Middle frontal gyrus (tissue), 1 donor: ENCODE measurements around the gene RFX3.

Experiments
- DNase-seq: peaks from one replicate; pipeline ENCODE4 v3.0.0-alpha.2; 2015; ENCODE audit warnings: low spot score; ENCODE audit errors: extremely low spot score

The RFX3 gene

DNA sequence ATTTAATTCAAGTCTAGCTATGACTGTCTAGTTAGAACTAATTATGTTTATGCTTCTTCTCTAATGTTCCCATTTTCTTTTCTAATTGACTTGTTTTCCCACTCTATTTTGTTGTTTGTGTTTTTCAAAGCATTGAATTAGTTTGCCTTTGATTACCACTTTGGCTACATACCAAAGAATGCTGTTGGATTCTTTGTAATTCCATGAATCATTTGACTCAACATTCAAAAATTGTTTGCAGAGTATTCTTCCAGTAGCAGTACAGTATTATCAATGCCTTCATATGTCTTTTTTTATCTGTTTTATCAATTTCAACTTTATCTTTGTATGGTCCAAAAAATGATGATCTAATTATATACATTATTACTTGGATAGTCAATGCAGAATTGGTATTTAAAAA lies 288.7 kb downstream of the RFX3 start:
- no peak for DNase-seq

DNA sequence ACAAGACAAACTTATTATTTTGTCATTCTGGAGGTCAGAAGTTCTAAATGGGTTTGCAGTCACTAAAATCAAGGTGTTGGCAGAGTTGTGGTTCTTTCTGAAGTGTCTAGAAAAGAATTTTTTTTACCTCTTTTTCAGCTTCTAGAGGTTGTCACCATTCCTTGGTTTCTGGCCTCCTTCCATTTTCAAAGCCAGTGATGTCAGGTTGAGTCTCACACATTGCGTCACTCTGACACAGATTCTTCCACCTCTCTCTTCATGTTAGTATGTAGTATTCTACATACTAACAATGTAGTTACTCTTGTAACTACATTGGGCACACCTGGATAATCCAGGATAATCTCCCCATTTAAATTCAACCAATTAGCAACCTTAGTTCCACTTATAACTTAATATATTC lies 290.3 kb downstream of the RFX3 start:
- DNase-seq = no peak

DNA sequence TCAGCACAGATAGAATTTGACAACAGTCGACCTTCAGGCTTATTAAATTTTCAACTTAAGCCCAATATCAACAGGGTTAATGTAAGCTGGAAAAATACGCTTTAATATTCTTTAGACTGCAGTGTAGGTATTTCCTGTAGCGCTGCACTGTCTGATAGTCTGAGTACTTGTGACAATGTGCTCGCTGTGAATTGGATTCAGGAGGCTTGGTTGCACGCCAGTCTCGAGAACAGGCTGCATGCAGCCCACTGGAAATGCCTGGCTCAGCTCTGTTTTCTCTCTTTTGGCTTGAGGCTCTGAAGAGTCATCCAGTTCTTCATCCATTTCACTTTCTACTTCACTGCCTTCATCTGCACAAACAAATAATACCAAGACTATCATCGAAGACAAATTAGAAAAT lies 300.9 kb downstream of the RFX3 start:
- DNase-seq = no peak

DNA sequence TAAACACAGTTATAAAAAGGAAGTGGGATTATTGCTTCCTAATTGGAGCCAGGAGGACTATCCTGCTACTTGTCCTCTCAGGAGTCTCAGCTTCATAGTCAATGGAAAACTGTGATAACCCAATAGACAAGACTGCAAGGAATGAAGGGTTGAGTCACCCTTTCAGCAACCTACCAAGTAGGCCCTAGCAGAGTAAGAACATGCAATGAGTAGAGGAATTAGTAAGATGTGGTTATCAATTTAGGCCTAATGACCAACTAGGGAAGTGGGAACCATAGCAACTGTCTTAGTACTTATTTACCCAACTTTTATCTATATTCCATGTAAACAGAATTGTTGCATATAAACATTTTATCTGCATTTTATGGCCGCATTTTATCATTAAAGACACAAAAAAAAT lies 310.1 kb downstream of the RFX3 start:
- no peak for DNase-seq

DNA sequence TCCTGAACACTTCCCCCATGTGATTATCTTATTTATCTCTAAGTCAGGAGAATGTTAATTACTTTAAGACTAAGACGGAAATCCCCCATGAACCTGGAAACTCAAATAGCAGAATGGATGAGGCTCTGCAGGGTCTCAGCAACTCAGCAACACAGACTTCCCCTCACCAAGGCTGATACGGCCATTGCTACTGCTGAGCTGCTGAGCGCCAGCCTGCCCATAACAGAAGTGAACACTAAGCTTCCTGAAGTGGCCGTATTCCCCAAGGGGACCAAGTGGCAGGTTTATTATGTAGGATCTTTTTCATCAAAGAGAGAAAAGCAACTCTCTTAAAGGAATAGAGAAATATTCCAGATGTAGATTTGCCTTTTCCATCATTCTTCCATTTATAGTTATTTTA lies 311.1 kb downstream of the RFX3 start:
- DNase-seq = no peak

DNA sequence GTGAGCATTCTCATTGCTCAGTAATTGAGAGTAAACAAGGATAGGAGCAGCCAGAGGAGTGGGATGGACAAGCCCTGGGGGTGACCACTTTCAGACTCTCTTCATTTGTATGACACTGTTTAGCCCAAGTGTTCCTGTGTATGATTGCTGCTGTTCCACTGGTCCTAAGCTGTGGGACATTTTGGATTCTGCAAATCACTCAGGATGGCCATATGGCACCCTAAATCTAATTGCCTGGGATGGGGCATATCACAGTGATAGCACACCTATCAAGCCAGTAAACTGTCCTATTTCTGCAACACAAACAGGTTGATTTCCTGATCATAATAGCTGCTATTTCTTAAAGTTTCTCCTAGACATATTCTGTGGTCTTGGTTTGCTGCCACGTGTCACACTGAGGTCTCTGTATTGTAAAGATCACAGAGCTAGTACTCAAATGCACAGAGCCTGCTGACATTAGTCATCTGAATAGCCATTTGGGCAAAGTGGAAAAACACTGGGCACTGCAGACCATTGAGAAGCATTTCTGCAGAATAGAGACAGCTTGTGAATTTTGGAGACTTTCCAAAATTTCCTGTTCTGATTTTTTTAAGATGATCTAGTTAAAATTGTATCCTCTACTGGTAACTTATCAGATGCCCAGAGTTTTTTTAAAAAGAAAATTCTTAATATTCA lies 320.2 kb downstream of the RFX3 start:
- no peak for DNase-seq

DNA sequence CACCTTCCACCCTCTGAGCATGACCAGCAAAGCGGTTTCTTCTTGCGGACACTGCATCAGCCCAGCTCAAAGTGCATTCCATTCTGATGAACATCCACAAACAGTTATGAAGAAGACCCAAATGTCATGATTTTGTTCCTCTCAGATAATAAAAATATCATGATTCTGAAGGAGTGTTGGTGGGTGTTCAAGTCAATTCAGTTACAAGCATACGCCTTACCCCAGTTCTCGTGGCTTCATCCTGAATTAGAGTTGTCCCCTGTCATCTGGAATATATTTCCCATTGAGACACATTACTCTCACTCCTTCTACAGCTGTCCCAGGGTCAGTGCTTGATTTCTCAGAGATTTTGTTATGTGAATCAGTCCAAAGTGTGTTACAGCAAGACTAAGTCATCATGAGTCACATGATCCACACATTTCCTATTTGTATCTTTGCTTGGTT lies 325.4 kb downstream of the RFX3 start:
- DNase-seq = no peak

DNA sequence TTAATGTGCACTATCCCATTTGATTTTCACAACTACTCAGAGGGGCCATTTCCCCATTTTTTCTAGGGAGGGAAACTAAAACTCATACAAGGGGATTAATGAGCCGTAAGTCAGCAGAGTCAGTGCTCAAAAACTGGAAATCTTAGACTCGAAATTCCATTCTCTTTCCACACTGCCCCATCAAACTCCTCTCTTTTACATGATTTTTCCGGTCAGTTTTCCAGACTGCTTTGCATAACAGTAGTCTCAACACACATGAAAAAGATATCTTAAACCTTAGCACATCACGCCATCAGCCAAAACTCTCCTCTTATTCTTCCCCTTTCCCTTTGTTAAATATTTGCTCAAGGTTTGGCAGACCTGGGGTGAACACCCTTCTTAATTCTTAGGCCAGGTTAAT lies 332.0 kb downstream of the RFX3 start:
- no peak for DNase-seq

DNA sequence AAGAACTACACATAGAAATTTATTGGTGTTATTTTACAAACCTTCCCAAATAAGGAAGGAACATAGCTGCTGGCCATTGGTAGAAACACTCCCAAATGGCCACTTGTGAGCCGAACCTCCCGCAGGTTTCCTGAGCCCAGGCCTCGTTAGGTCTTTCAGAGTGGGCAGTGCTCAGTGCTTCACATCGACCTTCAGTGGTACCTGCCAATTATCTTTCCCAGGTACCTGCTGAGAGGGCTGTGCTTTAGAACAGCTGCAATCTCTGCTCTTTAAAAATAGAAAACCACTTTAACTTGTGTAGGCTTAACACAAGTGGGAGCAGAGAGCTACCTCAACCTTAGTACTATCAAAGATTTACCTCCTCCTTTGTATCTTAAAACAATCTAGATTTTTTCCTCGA lies 334.1 kb downstream of the RFX3 start:
- no peak for DNase-seq

DNA sequence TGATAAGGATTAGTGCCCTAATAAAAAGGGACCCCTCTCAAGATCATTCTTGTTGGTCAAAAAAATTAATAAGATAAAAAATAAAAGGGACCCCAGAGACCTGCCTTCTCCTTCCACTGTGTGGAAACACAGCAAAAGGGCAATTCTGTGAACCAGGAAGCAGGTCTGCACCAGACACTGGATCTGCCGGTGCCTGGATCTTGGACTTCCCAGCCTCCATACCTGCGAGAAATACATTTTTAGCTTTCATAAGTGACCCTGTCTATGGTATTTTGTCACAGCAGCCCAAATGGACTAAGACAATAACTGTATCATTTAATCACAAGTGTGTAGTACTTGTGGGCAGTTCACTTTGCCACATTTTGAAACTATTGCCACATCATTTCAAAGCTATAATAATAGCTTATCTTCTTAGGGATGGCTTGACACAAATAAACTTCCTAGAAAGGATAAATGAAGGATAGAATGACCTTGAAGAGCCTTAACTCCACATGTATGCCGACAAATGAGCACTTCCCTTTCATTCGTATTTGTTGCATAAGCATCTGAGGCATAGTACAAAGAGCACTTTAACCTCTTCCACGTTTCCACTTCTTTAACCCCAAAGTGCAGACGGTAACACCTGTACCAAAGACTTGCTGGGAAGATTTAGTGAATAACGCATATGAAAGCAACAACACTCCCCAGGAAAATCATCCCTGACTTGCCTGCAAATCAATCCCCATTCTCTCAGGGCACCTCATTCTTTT lies 336.5 kb downstream of the RFX3 start:
- DNase-seq = no peak

DNA sequence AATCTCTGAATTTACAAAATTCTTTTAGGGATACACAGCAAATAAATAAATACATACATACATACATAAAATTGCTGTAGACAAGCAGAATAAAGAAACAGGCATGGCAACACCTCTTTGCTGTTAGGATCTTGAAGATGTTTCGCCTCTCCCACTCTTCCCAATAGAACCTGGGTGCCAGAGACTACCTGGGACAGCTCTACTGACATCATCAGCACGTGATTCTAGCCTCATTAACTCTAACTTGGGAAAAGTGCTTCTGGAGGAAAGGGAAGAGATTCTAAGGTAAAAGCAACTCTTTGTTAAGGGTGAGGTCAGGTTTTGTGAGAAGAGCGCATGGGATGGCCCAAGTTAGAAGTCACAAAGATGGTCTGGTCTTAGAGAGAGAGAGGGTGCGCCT lies 339.1 kb downstream of the RFX3 start:
- no peak for DNase-seq

DNA sequence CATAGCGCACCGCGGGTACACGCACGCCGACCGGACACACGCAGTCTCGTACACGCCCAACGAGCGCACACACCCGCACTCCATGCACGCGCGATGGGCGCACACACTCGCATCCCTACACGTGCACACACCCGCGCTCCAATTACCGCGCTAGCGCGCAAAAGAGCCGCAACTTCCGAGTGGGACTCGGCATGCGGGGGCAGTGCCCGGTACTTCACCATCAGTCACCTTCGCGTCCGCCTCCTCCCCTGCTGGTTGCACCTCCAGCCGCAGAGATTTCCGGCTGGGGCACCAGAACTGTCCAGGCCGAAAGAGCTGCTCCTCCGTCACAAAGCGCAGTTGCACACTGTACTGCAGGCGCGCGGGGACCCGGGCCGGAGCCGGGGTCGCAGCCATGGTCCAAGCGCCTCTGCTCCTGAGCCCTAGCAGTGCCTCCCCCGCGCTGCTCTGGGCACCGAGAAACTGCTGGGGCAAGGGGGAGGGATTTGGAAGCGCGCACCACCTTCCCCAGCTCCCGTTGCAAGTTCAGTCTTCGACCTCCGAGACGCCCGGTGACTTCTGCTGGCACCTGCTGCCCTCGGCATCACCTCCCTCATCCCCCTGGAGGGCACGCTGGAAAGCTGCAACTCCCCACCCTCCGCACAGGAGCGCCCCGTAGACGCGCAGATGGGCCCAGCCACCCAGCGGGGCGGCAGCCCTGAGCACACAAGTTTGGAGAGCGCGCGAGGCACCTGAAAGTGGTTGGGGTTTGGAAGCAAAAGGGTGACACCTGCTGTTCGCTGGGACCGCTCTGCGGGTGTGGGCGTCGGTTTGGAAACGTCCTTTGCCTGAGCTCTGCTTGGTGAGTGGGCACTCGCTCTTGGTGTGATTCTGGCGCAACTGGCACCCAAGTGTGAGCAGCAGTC lies 344.5 kb downstream of the RFX3 start:
- no peak for DNase-seq

DNA sequence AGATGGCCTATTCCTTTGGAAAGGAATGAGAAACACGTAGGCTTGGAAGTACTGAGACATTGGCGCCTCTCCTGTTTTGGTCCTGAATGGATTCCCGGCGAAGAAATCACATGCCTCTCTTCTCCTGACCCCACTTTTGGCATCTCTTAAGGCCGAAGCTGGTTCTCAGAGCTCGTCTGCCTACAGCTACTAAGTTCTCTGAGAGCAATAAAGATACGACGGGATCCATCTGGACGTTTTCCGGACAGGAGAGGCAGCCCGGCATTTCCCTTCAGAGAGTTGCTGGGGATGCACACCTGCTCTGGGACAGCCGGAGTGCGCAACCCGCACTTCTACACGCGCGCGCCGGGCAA lies 345.1 kb downstream of the RFX3 start:
- no peak for DNase-seq

DNA sequence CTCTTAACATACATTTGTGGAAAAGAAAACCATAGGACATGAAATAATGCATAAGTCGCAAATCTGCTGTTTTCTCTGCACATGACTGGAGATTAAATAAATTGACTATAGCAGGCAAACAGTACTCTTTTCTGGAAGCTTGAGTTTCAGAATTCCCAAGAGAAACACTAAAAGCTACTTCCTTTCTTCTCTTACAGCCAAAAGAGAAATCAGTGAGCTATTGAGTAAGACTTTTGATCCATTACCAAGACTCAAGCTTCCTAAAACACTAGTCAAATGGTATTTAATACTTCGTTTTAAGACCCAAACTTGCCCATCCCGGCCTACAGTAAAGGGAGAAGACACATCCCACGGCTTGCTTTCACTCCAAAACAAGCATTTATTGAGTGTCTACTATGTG lies 346.1 kb downstream of the RFX3 start:
- no peak for DNase-seq

DNA sequence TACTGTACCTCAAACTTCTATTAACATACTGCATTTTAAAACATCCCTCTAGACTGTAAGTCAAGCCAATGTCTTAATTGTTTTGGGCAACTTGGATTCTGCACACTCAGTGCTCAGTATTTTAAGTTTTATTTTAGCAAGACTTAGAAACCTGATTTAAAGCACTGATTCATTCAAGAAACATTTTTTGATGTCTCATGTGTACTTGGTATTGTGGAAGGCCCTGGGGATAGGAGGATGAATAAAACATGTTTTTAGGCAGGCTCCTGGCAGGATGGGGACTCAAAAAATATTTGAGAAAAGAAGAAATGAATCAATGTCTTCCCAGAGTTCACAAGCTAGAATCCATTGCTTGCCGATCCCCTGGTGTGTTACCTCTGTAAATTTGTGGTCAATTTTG lies 347.9 kb downstream of the RFX3 start:
- no peak for DNase-seq

DNA sequence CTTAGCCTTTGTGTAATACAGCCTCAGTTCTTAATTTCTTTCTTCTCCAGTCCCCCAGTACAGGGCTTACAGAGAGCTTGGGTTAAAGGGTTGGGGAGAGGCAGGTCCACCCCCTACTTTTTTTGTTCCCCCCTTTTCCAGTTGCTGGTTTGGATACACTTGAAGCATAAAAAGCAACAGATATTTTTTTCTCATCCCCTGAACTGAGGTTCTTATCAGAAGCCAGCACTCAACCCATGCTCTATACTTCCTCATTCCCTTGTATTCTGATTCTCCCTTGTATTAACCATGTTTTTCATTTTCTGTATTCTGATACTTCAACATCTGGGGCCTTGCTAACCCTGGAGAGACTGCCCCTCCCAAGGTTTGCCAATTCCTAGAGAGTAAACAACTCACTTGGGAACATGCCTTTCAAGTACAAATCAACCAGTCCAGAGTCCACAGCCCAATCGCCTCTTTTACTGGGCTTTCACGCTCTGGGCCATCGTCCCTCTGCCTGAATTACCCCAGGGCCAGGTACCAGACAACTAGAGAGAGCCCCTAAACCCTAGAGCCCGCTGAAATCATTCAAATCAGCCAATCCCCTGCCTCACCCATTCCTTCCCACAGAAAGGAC lies 348.5 kb downstream of the RFX3 start:
- DNase-seq = no peak

DNA sequence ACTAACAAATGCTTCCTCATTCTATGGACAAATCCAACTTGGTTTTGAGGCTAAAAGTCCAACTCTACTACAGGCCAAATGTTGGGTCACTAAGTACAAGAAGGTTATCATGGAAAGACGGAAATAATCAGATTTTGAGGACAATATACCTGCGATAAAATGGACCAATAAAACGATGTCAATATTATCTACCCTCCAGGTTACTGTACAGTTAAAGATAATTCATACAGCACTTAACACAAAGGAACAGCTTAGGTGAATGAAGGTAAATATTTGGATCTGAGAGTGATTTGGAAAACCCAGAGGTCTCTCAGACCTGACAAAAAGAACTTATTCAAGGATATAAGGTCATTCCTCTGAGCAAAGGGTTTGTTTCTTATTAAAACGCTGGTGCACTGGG lies 352.4 kb downstream of the RFX3 start:
- no peak for DNase-seq

DNA sequence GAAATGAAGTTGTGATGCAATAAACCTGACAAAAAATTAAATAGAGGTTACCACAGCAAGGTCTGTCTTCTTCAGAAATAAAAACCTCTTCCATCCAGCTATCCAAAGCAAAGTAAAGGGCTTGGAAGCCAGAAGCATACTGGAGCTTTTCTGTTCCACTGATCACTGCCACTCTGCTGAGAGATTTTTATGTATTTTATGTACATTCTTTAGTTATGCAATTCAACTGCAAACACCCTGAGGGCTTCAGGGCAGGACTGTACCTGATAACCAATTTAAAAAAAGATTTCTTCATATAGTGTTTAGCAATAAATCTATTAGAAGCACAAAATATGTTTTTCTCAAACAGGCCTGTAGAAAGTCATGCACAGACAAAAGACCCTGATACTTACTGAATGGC lies 355.0 kb downstream of the RFX3 start:
- DNase-seq = no peak
